Spinal cord (tissue), 10 donors: ENCODE results near the gene GDF15. TPM values are rescaled to one million over a fixed set of nuclear protein-coding genes. Genes with fewer than 3 reads are reported as not detected.

ENCODE experiments used
- DNase-seq, 6 donors: peaks; one replicate each; pipeline versions ENCODE4 v3.0.0 to v3.0.0-alpha.2; 2013 to 2015; ENCODE audit warnings: low spot score in 6 of 6, low read depth in 4 of 6
- H3K27ac ChIP-seq: one replicate; pipeline ENCODE4 v1.5.1; 2013; ENCODE audit warnings: low read depth, low read length, control low read depth
- H3K27me3 ChIP-seq: one replicate; pipeline ENCODE4 v1.6.1; 2013; ENCODE audit warnings: low read length; ENCODE audit not compliant: control insufficient read depth, insufficient read depth
- H3K36me3 ChIP-seq: one replicate; pipeline ENCODE4 v1.6.1; 2013; ENCODE audit warnings: low read length; ENCODE audit not compliant: control insufficient read depth, insufficient read depth
- H3K4me1 ChIP-seq: one replicate; pipeline ENCODE4 v1.6.1; 2013; ENCODE audit warnings: low read length; ENCODE audit not compliant: control insufficient read depth, insufficient read depth
- H3K4me3 ChIP-seq: one replicate; pipeline ENCODE4 v1.5.1; 2013; ENCODE audit warnings: low read depth, low read length, control low read depth
- H3K9me3 ChIP-seq: one replicate; pipeline ENCODE4 v1.6.1; 2013; ENCODE audit warnings: low read length; ENCODE audit not compliant: control insufficient read depth, insufficient read depth
- WGBS: methylation state at CpG from one replicate; pipeline ENCODE4 v1.1.5; 2013; ENCODE audit warnings: missing lambda C conversion rate; ENCODE audit not compliant: insufficient coverage; 5-methylcytosine and 5-hydroxymethylcytosine counted together
- polyA plus RNA-seq, 2 donors: library from polyadenylated mRNA; unstranded; fragments of 120-200 nt; gene quantifications; one replicate each; pipeline ENCODE4 v1.2.1, GENCODE V29; 2013; ENCODE audit not compliant: insufficient read length in 2 of 2
- total RNA-seq, 2 donors: library from RNA; depleted of rRNA in 1 of 2; stranded (reverse); fragments of 120-200 nt in 1 of 2; fragments of >200 nt in 1 of 2; gene quantifications; one replicate each; pipeline versions ENCODE4 v1.2.3 to v1.2.4, GENCODE V29; 2013 to 2014
- donor health status: healthy.

Gene GDF15
- total and polyA plus RNA-seq, 4 donors: 0.89 to 4.2 (median 2.0) TPM

DNA sequence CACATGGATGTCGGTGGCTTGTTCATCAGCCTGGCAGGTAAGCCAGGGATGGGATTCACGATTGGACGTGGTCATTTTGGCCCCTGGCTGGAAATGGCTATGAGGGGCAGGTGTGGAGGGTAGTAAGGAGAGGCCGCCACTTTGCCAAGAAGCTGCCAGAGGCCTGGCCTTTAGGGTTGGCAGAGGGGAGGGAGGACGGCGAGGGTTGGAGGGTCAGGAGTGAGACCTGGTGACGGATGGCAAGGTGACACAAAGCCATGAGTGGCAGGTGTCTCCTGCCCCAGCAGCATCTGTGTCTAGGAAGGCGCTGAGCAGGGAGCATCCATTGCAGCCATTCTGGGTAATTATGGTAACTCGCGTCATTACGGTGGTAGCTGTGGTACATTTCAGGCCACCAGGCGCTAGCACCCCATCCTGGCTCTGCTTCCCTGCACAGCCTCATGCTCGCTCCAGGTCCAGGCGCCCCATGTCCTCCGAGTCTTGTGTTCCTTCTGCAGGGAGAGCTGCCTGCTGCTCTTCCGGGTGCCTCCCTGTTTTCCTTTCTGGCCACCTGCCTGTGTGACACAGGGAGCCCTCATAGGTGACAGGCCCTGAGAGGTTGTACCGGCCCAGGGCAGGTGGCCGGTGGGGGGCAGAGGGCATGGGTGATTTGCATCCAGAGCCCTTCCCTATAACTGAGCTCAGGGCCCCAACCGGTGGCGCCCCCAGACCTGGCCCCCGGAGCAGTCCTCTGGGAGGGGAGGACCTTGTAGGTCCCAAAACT lies 37.5 kb downstream of the GDF15 start:
- 72% methylated on average over 19 of the region's 21 CpGs for WGBS
- peaks cover 53% of the 10 kb centered on the region for H3K36me3 ChIP-seq
- H3K9me3 ChIP-seq: no peaks in the 10 kb centered on the region
- DNase-seq: no peak
- H3K27me3 ChIP-seq: no peaks in the 10 kb centered on the region
- peaks cover 77% of the 10 kb centered on the region for H3K4me1 ChIP-seq
- H3K4me3 ChIP-seq: no peak overlapping the region
- H3K27ac ChIP-seq: no peak overlapping the region

DNA sequence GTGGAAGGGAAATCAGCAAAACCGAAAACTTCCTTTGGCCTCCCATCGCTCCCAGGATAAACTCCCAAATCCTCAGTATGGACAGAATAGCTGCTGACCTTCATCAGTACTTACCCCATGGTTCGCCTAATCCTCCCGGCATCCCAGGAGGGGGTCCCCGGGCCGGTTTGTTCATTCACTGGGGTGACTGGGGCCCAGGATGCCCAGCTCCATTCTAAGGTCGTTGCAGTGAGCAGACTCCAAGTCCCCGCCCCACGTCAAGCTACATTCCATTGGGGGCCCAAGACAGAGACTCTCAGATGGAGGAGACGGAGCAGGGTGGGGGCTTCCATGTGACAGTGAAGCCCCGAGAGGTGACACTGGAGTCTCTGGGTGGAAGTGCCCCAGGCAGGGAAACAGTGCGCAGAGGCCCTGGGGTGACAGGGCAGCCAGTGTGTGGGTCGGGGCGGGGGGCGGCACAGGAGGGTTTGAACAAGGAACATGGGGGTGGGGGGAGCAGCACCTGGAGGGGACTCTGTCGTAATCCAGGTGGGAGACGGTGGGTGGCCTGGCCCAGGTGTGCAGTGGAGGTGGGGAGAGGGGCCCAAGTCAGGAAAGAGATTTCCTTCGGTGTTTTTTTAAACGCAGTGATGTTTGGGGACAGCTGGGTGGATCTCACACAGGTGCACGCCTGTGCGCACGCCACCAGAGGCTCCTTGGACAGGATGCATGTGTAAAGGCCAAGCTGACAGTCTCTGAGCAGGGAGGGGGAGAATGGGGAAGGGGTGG lies 38.3 kb downstream of the GDF15 start:
- DNase-seq: no peak
- peaks cover 79% of the 10 kb centered on the region for H3K4me1 ChIP-seq
- peaks cover 53% of the 10 kb centered on the region for H3K36me3 ChIP-seq
- no peaks in the 10 kb centered on the region for H3K9me3 ChIP-seq
- H3K27me3 ChIP-seq: no peaks in the 10 kb centered on the region
- 69% methylated on average over 22 of the region's 22 CpGs for WGBS
- H3K4me3 ChIP-seq: no peak overlapping the region
- no peak overlapping the region for H3K27ac ChIP-seq

DNA sequence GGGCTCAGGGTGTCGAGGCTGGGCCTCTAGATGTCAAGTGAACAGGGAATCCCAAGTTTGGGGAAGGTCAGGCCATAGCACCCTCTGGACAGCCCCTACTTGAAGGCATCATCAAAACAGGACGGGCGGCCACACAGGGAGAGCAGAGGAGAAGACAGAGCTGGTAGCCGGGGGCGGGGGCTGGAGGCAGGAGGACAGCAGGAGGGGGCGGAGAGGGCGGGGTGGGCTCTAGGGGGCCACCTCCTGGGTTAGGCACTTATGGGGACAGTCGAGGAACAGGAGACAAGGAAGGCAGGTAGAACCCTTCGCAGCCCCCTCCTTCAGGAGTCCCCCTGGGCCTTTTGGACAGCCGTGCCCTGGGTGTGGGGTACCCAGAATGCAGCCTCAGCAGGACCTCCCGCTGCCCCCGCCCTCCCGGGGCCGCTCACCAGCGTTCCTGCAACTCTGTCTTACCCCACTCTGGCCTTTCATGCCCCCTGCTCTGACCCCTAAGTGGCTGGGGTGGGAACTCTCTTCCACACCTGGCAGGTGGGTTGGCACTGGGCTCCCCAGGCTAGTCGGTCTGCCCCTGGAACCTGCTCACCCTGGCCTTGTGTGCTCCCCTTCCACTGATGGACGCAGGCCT lies 39.0 kb downstream of the GDF15 start:
- no peak for DNase-seq
- Histone ChIP-seq H3K4me3 (no peak overlapping the region), H3K27ac (no peak overlapping the region), H3K36me3 (peaks cover 57% of the 10 kb centered on the region), H3K4me1 (peaks cover 84% of the 10 kb centered on the region), H3K27me3 (no peaks in the 10 kb centered on the region), H3K9me3 (no peaks in the 10 kb centered on the region)
- 65% methylated on average over 11 of the region's 17 CpGs for WGBS

DNA sequence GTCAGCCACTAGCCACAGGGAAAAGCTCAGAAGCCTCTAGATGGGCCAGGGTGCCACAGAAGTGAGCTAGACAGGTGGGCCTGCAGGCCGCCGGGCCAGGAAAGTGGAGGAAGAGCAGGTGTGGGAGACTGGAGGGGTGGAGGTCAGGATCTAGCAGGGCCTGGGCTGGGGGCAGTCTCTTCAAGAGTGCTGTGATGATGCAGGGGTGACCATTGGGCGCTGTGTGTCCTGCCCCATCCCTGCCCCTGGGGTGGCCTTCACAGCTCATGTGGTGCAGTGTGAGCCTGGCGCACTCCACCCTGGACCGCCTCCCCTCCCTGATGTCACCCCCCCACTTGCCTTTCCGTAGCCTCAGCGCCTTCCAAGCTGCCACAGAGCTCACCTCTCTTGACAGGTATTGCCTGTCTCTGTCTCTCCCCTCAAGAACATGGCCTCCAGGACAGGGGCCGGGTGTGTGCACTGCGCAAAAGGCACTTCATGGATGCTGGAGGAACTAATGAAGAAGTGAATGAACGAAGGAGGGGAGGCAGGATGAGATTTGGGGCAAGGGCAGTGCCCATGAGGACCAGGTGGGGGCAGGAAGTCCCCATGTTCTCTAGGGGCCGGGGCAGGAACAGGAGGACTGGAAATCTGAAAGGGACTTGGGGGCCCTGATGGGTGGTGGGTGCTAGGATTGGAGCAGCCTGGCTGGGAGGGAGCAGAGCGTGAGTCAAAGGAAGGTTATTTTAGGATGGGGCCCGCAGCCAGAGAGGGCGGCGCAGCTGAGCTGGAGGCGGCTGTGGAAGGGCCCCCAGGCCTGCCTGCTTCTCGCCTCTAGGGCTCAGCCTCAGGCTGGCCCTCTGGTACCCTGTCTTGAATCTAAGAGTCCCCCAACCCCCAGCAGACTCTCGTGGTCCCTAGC lies 39.8 kb downstream of the GDF15 start:
- Histone ChIP-seq H3K27ac (no peak overlapping the region), H3K9me3 (no peaks in the 10 kb centered on the region), H3K4me1 (peaks cover 84% of the 10 kb centered on the region), H3K27me3 (no peaks in the 10 kb centered on the region), H3K36me3 (peaks cover 65% of the 10 kb centered on the region), H3K4me3 (no peak overlapping the region)
- WGBS: 85% methylated on average over 12 of the region's 18 CpGs
- DNase-seq: no peak

DNA sequence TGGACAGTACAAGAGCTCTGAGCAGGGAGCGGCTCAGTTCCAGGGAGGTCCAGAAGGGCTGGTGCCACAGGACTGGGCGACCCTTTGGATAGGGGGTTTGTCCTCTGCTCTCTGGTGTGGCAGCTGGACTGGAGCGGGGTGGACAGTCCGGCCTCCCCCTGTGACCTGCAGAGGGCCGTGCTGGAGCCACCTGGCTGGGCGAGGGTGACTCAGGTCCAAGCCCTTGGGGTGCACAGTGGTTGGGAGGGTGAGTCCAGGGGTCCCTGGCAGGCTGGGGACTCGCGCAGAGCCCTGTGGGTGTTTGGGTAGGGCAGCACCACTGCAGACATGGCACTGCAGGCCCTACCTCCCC lies 40.4 kb downstream of the GDF15 start:
- 86% methylated on average over 7 of the region's 8 CpGs for WGBS
- no peak overlapping the region for H3K4me3 ChIP-seq

DNA sequence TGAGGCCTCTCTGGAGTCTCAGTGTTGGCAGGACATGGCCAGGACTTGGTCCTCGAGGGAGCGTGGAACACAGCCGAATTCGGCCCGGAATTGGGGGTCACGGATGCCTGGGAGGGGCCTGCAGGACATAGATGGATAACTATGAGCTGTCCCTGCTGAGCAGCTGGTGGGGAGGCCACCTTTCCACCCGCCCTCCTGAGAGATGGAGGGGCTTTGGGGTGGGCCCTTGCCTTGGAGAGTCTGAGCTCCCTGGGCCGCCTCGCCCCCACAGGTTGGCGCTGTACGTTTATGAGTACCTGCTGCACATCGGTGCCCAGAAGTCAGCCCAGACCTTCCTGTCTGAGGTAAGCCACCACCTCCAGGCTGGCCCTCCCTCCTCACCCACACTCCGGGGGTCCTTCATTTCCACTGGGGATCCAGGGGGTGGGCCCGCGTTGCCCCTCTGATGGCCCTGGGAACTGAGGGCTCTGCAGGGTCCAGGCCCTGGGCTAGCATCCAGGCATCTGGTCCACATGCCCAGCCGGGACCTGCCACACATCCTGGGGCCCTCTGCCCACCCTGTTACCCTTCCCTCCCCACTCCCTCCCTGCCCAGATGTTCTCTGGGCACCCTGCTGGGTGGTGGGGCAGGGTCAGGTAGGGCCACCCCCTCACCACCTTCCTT lies 41.3 kb downstream of the GDF15 start:
- Histone ChIP-seq H3K27me3 (no peaks in the 10 kb centered on the region), H3K4me1 (peaks cover 84% of the 10 kb centered on the region), H3K36me3 (peaks cover 72% of the 10 kb centered on the region), H3K4me3 (no peak overlapping the region), H3K9me3 (no peaks in the 10 kb centered on the region), H3K27ac (no peak overlapping the region)
- DNase-seq: no peak
- WGBS: 83% methylated on average over 15 of the region's 16 CpGs

More for the DNA sequence above, 40.4 kb downstream of the GDF15 start:
- Histone ChIP-seq H3K4me1 (peaks cover 83% of the 10 kb centered on the region), H3K27me3 (no peaks in the 10 kb centered on the region), H3K27ac (no peak overlapping the region), H3K36me3 (peaks cover 68% of the 10 kb centered on the region), H3K9me3 (no peaks in the 10 kb centered on the region)
- DNase-seq: no peak

DNA sequence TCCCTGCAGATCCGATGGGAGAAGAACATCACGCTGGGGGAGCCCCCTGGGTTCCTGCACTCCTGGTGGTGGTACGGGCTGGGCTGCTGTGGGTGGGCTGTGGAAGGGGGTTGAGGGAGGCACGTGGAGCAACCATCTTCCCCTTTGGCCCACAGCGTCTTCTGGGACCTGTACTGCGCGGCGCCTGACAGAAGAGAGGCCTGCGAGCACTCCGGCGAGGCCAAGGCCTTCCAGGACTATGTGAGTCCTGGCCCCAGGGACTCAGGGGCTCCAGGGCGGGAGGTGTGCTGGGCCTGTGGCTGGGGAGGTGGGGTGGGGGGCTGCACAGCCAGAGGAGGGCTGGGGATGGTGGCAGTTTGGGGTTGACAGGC lies 41.8 kb downstream of the GDF15 start:
- 84% methylated on average over 9 of the region's 12 CpGs for WGBS
- no peak for DNase-seq

DNA sequence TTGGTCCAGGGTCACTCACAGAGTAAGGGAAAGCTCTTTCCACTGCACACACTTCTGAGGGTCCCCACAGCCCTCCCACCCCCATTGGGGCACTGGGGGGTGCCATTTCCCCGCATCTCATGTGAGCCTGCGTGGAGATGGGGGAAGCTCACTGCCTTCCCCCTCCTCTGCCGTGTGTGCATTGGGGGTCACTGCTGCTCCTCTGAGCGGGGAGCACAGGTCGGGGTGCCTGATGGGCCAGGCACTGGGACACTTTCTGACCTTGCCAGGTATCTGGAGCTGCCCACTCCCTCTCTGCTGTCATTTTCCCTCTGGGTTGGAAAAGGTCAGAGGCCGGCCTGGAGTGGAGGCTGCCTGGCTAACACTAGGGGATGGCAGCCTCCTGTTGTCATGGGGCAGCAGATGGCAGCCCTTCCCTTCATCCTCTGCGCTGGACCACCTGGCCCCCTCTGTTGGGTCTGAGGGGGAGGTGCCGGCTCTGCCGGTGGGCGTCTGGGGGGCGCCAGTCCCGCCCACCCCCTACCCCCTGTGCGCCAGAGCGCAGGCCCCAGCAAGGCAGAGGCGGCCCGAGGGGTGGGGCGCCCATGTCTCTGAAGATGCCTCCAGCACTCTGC lies 42.3 kb downstream of the GDF15 start:
- Histone ChIP-seq H3K9me3 (no peaks in the 10 kb centered on the region), H3K4me1 (peaks cover 84% of the 10 kb centered on the region), H3K36me3 (peaks cover 67% of the 10 kb centered on the region), H3K27ac (peak overlapping the region; percentile 83), H3K4me3 (no peak overlapping the region), H3K27me3 (no peaks in the 10 kb centered on the region)
- no peak for DNase-seq
- 25% methylated on average over 16 of the region's 17 CpGs for WGBS

More for the DNA sequence above, 41.8 kb downstream of the GDF15 start:
- Histone ChIP-seq H3K4me3 (no peak overlapping the region), H3K27me3 (no peaks in the 10 kb centered on the region), H3K4me1 (peaks cover 83% of the 10 kb centered on the region), H3K27ac (no peak overlapping the region), H3K9me3 (no peaks in the 10 kb centered on the region), H3K36me3 (peaks cover 68% of the 10 kb centered on the region)
